ENCODE data around the gene KPNA4.
"Not testable (repeated sequence)": the region's sequence is repeated elsewhere in the genome, so short reads cannot be mapped to it uniquely, and the experiment has no call there.

Gene KPNA4, protein sequence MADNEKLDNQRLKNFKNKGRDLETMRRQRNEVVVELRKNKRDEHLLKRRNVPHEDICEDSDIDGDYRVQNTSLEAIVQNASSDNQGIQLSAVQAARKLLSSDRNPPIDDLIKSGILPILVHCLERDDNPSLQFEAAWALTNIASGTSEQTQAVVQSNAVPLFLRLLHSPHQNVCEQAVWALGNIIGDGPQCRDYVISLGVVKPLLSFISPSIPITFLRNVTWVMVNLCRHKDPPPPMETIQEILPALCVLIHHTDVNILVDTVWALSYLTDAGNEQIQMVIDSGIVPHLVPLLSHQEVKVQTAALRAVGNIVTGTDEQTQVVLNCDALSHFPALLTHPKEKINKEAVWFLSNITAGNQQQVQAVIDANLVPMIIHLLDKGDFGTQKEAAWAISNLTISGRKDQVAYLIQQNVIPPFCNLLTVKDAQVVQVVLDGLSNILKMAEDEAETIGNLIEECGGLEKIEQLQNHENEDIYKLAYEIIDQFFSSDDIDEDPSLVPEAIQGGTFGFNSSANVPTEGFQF

DNA sequence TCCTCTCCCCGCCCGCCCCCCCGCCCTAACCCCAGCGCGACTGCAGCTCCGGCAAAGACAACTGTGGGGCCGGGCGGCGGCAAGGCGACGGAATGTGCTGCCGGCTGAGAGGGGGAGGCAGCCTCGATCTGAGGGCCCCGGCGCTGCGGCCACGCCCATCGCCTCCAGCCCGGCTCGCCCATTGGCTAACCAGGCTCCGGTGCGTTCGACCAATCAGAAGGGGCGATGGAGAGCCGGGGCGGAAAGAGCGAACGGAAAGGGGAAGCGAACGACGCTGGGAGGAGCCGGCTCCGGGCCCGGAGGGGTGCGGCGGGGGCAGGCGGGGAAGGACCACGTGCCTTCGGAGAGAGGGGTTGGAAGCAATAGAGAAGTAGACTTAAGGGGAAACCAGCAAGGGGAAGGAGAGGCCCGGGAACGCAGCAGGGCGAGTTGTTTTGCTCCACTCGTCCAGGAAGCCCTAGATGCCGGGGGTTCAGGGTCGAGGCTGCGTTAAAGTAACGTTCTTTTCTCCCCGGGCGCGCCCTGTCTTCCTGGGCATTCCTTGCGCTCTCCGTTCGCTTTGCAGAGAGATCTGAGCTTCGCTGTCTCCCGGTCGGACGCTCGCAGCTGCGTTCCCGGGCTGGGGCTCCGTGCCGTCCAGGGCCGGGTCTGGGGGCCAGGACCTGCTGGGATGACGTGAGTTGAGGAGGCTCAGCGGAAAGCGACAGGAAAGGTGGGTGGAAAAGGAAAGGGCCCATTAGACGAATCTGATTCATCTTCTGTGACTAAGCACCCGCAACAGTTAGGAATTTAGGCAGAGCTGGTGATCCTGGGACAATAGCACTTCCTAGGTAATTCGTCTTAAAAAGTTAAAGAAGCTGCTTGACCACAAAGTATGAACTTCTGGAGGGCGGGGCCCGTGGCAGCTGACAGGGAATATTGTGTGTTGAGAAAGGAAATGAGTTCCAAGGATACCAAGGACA, at the start of gene KPNA4:
Gene KPNA4, minus strand, starts transcription at position 130 of the 962 bp plus-strand sequence. CDS start 289 bp downstream, outside the sequence.
- Histone ChIP-seq H3K36me3 (ENCODE audit: control insufficient read depth, insufficient read depth, low read length) (0 out of 2 replicates have a peak, but pooled peaks cover 5% of the 10 kb centered on the region), H3K4me3 (ENCODE audit: low read length) (peak within 1 kb of the TSS; percentile 82), H3K4me1 (ENCODE audit: control insufficient read depth, insufficient read depth, low read length) (no peaks in the 10 kb centered on the region), H3K9me3 (ENCODE audit: control insufficient read depth, insufficient read depth, low read length) (no peaks in the 10 kb centered on the region), H3K27me3 (ENCODE audit: control insufficient read depth, insufficient read depth, low read length) (no peaks in the 10 kb centered on the region), H3K27ac (ENCODE audit: low read length) (no peak within 1 kb of the TSS)
- peak; percentile 87 for DNase-seq (ENCODE audit: low read depth, low spot score)
- WGBS (ENCODE audit: insufficient coverage, insufficient read length): no CpG with 5 or more reads among the region's 71 CpGs

DNA sequence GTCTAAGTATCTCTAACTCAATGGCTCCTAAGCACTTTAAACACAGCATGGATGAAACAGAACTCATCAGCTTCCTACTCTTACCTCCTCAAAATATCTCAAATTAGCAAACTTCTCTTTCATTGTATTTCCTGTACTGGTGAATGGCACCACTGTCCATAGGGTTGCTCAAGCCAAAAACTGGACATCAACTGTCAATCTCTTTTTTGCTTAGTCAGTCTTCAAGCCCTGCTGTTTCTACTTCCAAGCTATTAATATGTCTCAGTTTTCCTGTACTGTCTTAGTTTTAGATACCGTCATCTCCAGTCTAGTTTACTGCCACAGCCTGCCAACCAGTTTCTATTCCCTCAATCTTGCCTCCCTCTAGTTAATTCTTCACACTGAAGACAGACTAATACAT, 48.3 kb upstream of the KPNA4 start:
- Histone ChIP-seq H3K9me3 (ENCODE audit: control insufficient read depth, insufficient read depth, low read length) (no peaks in the 10 kb centered on the region), H3K27ac (ENCODE audit: low read length) (no peak overlapping the region), H3K27me3 (ENCODE audit: control insufficient read depth, insufficient read depth, low read length) (no peaks in the 10 kb centered on the region), H3K4me1 (ENCODE audit: control insufficient read depth, insufficient read depth, low read length) (no peaks in the 10 kb centered on the region), H3K4me3 (ENCODE audit: low read length) (no peak overlapping the region), H3K36me3 (ENCODE audit: control insufficient read depth, insufficient read depth, low read length) (no peaks in the 10 kb centered on the region)
- DNase-seq (ENCODE audit: low read depth, low spot score): no peak
- no CpG with 5 or more reads among the region's 1 CpG for WGBS (ENCODE audit: insufficient coverage, insufficient read length)

DNA sequence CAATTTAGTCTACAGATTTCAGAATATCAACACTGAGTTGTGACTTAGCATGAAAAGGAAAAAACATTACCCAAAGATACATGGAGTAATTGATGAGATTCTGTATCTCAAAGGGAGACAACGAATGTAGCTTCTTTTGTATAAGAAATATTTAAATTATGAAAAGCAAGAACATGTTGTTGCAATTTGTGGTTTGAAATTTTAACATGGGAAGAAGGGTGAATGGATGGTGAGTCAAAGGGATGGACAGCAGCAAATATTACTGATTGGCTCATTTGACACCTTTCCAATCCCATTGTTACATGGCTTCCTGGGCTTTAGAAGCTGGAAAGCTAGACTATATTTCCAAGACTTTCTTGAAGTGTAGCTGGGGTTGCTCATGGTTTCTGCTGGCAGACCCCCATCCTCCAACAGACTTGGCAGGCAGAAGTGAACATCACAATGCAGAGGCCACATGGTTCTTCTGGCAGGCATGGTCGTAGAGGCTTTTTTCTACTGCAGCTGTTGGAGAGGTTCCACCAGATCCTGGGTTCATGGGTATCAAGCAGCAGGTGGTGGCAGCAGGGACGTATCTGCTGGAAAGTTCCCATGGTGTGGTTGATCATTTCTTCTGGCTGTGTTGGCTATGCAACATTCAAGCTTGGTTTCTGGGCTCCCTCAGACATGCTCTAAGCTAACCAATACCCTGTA, 47.2 kb upstream of the KPNA4 start:
- no peaks in the 10 kb centered on the region for H3K27me3 ChIP-seq (ENCODE audit: control insufficient read depth, insufficient read depth, low read length)
- DNase-seq (ENCODE audit: low read depth, low spot score): no peak
- no peak overlapping the region for H3K27ac ChIP-seq (ENCODE audit: low read length)
- H3K9me3 ChIP-seq (ENCODE audit: control insufficient read depth, insufficient read depth, low read length): no peaks in the 10 kb centered on the region
- no peak overlapping the region for H3K4me3 ChIP-seq (ENCODE audit: low read length)
- no CpG with 5 or more reads among the region's 3 CpGs for WGBS (ENCODE audit: insufficient coverage, insufficient read length)
- no peaks in the 10 kb centered on the region for H3K4me1 ChIP-seq (ENCODE audit: control insufficient read depth, insufficient read depth, low read length)
- no peaks in the 10 kb centered on the region for H3K36me3 ChIP-seq (ENCODE audit: control insufficient read depth, insufficient read depth, low read length)

DNA sequence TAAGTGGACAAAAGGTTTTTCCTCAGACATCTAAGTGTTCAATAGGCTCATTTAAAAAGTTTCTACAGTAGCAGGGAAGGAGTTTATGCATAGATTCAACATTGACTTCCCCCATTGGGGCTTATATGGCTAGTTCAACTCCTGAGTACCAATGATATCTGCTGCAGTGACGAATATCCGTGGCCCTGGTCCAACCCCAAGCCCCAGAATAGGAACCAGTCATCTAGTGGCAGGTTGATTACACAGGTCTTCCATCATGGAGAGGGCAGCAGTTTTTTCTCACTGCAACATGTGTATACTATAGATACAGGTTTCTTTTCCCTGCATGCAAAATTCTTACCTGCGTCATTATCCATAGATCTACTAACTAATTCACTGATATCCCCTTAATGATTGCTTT, 45.8 kb upstream of the KPNA4 start:
- Histone ChIP-seq H3K36me3 (ENCODE audit: control insufficient read depth, insufficient read depth, low read length) (no peaks in the 10 kb centered on the region), H3K27ac (ENCODE audit: low read length) (no peak overlapping the region), H3K9me3 (ENCODE audit: control insufficient read depth, insufficient read depth, low read length) (no peaks in the 10 kb centered on the region), H3K4me1 (ENCODE audit: control insufficient read depth, insufficient read depth, low read length) (no peaks in the 10 kb centered on the region), H3K4me3 (ENCODE audit: low read length) (no peak overlapping the region), H3K27me3 (ENCODE audit: control insufficient read depth, insufficient read depth, low read length) (no peaks in the 10 kb centered on the region)
- DNase-seq (ENCODE audit: low read depth, low spot score): no peak
- no CpG with 5 or more reads among the region's 3 CpGs for WGBS (ENCODE audit: insufficient coverage, insufficient read length)

DNA sequence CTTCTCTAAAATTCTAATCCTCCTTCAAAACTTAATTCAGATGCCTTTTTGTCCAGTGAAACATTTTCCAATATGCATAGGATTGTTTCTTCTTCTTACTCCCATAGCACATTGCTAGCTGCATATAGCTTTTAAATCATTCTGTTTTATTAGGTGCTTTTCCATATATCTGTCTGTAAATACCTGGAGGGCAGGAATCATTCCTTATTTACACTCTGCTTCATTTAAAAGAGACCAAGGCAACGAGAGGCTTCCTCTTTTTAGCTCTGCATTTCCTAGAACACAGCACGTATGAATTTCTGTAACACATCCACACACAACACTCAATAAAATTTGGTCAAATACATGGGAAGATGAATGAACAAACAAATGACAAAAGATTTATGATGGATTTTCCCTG, 43.5 kb upstream of the KPNA4 start:
- Histone ChIP-seq H3K4me1 (ENCODE audit: control insufficient read depth, insufficient read depth, low read length) (no peaks in the 10 kb centered on the region), H3K27ac (ENCODE audit: low read length) (no peak overlapping the region), H3K9me3 (ENCODE audit: control insufficient read depth, insufficient read depth, low read length) (no peaks in the 10 kb centered on the region), H3K36me3 (ENCODE audit: control insufficient read depth, insufficient read depth, low read length) (no peaks in the 10 kb centered on the region), H3K4me3 (ENCODE audit: low read length) (no peak overlapping the region), H3K27me3 (ENCODE audit: control insufficient read depth, insufficient read depth, low read length) (no peaks in the 10 kb centered on the region)
- WGBS (ENCODE audit: insufficient coverage, insufficient read length): no CpG with 5 or more reads among the region's 2 CpGs
- DNase-seq (ENCODE audit: low read depth, low spot score): no peak

DNA sequence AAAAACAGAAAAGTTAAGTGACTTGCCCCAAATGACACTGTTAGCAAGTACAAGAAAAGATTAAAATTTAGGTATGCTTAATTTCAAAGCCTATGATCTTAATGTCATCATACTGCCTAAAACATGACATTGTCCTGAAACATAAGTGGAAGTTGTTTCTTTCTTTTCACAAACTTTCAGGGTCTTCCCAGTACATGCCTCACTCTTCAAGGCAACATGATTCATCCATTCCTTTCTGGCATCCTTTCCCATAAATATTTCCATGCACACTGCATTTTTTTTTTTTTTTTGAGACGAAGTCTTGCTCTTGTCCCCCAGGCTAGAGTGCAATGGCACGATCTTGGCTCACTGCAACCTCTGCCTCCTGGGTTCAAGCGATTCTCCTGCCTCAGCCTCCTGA, 42.5 kb upstream of the KPNA4 start:
- no peaks in the 10 kb centered on the region for H3K4me1 ChIP-seq (ENCODE audit: control insufficient read depth, insufficient read depth, low read length)
- H3K27ac ChIP-seq (ENCODE audit: low read length): no peak overlapping the region
- no peaks in the 10 kb centered on the region for H3K9me3 ChIP-seq (ENCODE audit: control insufficient read depth, insufficient read depth, low read length)
- H3K27me3 ChIP-seq (ENCODE audit: control insufficient read depth, insufficient read depth, low read length): no peaks in the 10 kb centered on the region
- no peak for DNase-seq (ENCODE audit: low read depth, low spot score)
- no peaks in the 10 kb centered on the region for H3K36me3 ChIP-seq (ENCODE audit: control insufficient read depth, insufficient read depth, low read length)
- no peak overlapping the region for H3K4me3 ChIP-seq (ENCODE audit: low read length)
- no CpG with 5 or more reads among the region's 3 CpGs for WGBS (ENCODE audit: insufficient coverage, insufficient read length)

DNA sequence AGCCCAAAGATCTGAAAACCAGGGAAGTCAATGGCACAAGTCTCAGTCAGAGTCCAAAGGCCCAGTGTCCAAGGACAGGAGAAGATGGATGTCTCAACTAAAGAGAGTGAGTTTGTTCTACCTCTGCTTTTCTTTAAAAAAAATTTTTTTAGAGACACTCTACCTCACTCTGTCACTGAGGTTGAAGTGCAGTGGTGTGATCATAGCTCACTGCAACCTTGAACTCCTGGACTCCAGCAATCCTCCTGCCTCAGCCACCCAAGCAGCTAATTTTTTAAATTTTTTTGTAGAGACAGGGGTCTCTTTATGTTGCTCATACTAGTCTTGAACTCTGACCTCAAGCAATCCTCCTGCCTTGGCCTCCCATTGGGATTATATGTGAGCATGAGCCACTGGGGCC, 39.9 kb upstream of the KPNA4 start:
- DNase-seq (ENCODE audit: low read depth, low spot score): no peak
- Histone ChIP-seq H3K27me3 (ENCODE audit: control insufficient read depth, insufficient read depth, low read length) (no peaks in the 10 kb centered on the region), H3K9me3 (ENCODE audit: control insufficient read depth, insufficient read depth, low read length) (no peaks in the 10 kb centered on the region), H3K4me3 (ENCODE audit: low read length) (no peak overlapping the region), H3K36me3 (ENCODE audit: control insufficient read depth, insufficient read depth, low read length) (no peaks in the 10 kb centered on the region), H3K4me1 (ENCODE audit: control insufficient read depth, insufficient read depth, low read length) (no peaks in the 10 kb centered on the region), H3K27ac (ENCODE audit: low read length) (no peak overlapping the region)

DNA sequence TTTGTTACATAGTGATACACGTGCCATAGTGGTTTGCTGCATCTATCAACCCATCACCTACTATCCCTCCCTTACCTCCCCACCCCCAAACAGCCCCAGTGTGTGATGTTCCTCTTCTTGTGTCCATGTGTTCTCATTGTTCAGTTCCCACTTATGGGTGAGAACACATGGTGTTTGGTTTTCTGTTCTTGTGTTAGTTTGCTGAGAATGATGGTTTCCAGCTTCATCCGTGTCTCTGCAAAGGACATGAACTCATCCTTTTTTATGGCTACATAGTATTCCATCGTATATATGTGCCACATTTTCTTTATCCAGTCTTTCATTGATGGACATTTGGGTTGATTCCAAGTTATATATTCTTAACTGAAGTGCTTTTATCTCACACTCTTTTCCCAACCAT, 38.5 kb upstream of the KPNA4 start:
- H3K27ac ChIP-seq (ENCODE audit: low read length); H3K27me3 ChIP-seq (ENCODE audit: control insufficient read depth, insufficient read depth, low read length); DNase-seq (ENCODE audit: low read depth, low spot score); H3K4me3 ChIP-seq (ENCODE audit: low read length); H3K36me3 ChIP-seq (ENCODE audit: control insufficient read depth, insufficient read depth, low read length); H3K4me1 ChIP-seq (ENCODE audit: control insufficient read depth, insufficient read depth, low read length); H3K9me3 ChIP-seq (ENCODE audit: control insufficient read depth, insufficient read depth, low read length): not testable (repeated sequence)
- WGBS (ENCODE audit: insufficient coverage, insufficient read length): no CpG with 5 or more reads among the region's 3 CpGs

DNA sequence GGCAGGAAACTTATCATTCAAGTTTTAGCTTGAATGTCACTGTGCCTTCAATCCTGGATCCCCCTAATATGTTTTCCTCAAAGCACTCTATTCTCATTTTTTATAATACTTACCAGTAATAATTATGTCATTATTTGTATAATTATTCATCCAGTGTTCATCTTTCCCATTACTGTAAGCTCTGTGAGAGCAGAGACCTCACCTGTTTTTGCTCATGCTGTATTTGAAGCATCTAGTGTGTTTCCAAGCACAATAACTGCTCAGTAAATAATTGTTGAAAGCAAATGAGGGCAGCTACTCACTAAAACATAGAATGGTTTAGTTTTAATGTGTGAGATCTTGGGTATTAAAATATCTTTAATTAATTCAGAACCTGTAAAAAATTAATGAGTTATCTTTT, 36.9 kb upstream of the KPNA4 start:
- no peaks in the 10 kb centered on the region for H3K36me3 ChIP-seq (ENCODE audit: control insufficient read depth, insufficient read depth, low read length)
- H3K27ac ChIP-seq (ENCODE audit: low read length): no peak overlapping the region
- no peaks in the 10 kb centered on the region for H3K4me1 ChIP-seq (ENCODE audit: control insufficient read depth, insufficient read depth, low read length)
- no peak for DNase-seq (ENCODE audit: low read depth, low spot score)
- no peaks in the 10 kb centered on the region for H3K27me3 ChIP-seq (ENCODE audit: control insufficient read depth, insufficient read depth, low read length)
- H3K9me3 ChIP-seq (ENCODE audit: control insufficient read depth, insufficient read depth, low read length): no peaks in the 10 kb centered on the region
- no peak overlapping the region for H3K4me3 ChIP-seq (ENCODE audit: low read length)

DNA sequence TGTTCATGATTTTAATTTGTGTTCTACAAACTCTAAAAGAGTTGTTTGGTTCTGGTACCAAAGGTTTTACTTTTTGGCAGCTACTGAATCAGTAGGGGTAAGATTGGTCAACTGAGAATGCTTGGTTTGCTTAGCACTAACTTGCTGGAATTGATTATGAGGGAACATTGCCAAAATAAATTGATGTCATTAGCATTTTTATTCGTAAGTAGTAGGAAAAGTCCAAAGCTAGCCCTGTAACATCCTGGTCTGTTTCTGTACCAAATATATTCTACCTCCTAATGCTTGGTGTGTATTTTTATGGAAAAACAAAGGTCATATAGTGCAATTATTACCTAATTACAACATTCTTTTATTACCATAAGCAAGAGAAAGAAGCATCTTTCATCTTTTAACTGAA, 35.9 kb upstream of the KPNA4 start:
- Histone ChIP-seq H3K4me1 (ENCODE audit: control insufficient read depth, insufficient read depth, low read length) (no peaks in the 10 kb centered on the region), H3K36me3 (ENCODE audit: control insufficient read depth, insufficient read depth, low read length) (no peaks in the 10 kb centered on the region), H3K4me3 (ENCODE audit: low read length) (no peak overlapping the region), H3K9me3 (ENCODE audit: control insufficient read depth, insufficient read depth, low read length) (no peaks in the 10 kb centered on the region), H3K27me3 (ENCODE audit: control insufficient read depth, insufficient read depth, low read length) (no peaks in the 10 kb centered on the region), H3K27ac (ENCODE audit: low read length) (no peak overlapping the region)
- no CpG with 5 or more reads among the region's 1 CpG for WGBS (ENCODE audit: insufficient coverage, insufficient read length)
- no peak for DNase-seq (ENCODE audit: low read depth, low spot score)
